ENCODE data around the gene ZCCHC2.

DNA sequence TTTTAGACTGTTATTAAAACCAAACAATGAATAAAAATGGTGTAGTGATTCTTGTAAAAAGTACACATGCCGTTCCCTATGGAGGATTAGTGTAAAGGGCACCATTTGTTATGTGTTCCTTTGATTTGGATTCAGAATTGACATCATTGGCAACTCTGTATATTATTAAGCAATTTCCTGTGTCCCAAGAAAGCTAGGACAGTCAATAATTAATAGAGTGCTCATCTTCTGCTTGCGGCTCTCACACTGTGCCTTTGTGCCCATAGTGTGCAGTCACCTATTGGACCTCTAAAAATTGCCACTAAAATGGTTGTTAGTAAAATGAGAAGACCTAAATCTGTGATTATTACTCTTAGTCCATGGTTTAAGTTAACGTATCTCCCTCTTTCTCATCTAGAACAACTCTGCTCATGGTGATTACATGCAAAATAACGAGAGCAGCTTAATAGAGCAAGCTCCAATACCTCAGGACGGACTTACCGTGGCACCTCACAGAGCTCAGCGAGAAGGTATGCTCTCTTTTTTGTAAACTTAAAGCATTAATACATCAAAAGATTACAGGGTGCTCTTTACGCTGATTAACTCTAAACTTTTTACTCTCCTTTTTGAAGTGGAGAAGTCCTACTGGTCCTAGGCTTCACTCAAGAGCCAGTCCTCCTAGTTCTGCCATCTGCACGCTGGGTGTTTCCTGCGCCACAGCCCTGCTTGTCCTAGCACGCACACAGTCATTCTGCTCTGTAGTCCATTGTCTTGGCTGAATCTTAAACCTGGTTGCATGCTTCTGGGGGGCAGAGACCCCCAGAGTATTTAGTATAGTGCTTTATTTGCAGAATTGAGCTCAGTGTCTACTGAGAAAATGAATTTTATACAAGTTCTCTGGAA, 16.7 kb downstream of the ZCCHC2 start:
- TF ChIP-seq, protein P1, sequence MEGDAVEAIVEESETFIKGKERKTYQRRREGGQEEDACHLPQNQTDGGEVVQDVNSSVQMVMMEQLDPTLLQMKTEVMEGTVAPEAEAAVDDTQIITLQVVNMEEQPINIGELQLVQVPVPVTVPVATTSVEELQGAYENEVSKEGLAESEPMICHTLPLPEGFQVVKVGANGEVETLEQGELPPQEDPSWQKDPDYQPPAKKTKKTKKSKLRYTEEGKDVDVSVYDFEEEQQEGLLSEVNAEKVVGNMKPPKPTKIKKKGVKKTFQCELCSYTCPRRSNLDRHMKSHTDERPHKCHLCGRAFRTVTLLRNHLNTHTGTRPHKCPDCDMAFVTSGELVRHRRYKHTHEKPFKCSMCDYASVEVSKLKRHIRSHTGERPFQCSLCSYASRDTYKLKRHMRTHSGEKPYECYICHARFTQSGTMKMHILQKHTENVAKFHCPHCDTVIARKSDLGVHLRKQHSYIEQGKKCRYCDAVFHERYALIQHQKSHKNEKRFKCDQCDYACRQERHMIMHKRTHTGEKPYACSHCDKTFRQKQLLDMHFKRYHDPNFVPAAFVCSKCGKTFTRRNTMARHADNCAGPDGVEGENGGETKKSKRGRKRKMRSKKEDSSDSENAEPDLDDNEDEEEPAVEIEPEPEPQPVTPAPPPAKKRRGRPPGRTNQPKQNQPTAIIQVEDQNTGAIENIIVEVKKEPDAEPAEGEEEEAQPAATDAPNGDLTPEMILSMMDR (optimal IDR thresholded peaks at IDR 0.05 in 1 of 3, IDR thresholded peaks at IDR 0.05 in 1 of 3, conservative IDR thresholded peaks at IDR 0.05 in 1 of 3; ENCODE audit: extremely low read depth in 1 of 3, insufficient read depth in 2 of 3, low read length in 3 of 3), result no peak
- TF ChIP-seq EZH2 (IDR thresholded peaks at IDR 0.05; ENCODE audit: low read length), result no peak
